HG03457 (cell line): Measurements from ENCODE around the gene PLAU.
"Not testable (repeated sequence)": the region's sequence is repeated elsewhere in the genome, so short reads cannot be mapped to it uniquely, and the experiment has no call there.

Experiments used
- ATAC-seq: cut with Tn5 transposase; IDR thresholded peaks from one replicate; pipeline ENCODE4 v1.9.1; 2021; ENCODE audit warnings: moderate number of reproducible peaks; ENCODE audit not compliant: unreplicated experiment

Gene PLAU

GRCh38 chr10:73876566-73876965, 34.4 kb upstream of the PLAU start:
- ATAC-seq, result no peak

GRCh38 chr10:73876971-73877370, 34.0 kb upstream of the PLAU start:
- ATAC-seq, result no peak

GRCh38 chr10:73877533-73878160, 33.3 kb upstream of the PLAU start:
- no peak for ATAC-seq

- ATAC-seq, result no peak
These were observed 32.6 kb upstream of the PLAU start for GRCh38 chr10:73878365-73878764.

GRCh38 chr10:73879296-73880173, 31.4 kb upstream of the PLAU start:
- no peak for ATAC-seq

- ATAC-seq, result no peak
These were observed 29.6 kb upstream of the PLAU start for GRCh38 chr10:73881221-73881919.

GRCh38 chr10:73884017-73884416, 26.9 kb upstream of the PLAU start:
- ATAC-seq, result no peak

- ATAC-seq, result no peak
These were observed 24.8 kb upstream of the PLAU start for GRCh38 chr10:73886085-73886529.

GRCh38 chr10:73886661-73887293, 24.2 kb upstream of the PLAU start:
- no peak for ATAC-seq

- ATAC-seq, result no peak
These were observed 23.5 kb upstream of the PLAU start for GRCh38 chr10:73887294-73888039.

GRCh38 chr10:73888514-73888913, 22.4 kb upstream of the PLAU start:
- ATAC-seq, result no peak

- ATAC-seq, result no peak
These were observed 21.9 kb upstream of the PLAU start for GRCh38 chr10:73889014-73889413.

GRCh38 chr10:73889416-73889815, 21.5 kb upstream of the PLAU start:
- not testable (repeated sequence) for ATAC-seq

- ATAC-seq, result no peak
These were observed 20.7 kb upstream of the PLAU start for GRCh38 chr10:73890261-73890660.

GRCh38 chr10:73890830-73891229, 20.1 kb upstream of the PLAU start:
- ATAC-seq, result not testable (repeated sequence)

GRCh38 chr10:73891540-73891939, 19.4 kb upstream of the PLAU start:
- no peak for ATAC-seq

- no peak for ATAC-seq
These were observed 18.5 kb upstream of the PLAU start for GRCh38 chr10:73892310-73893030.

GRCh38 chr10:73893426-73893825, 17.5 kb upstream of the PLAU start:
- no peak for ATAC-seq

- no peak for ATAC-seq
These were observed 16.5 kb upstream of the PLAU start for GRCh38 chr10:73894245-73894971.
